Measurements from ENCODE around the gene EXOC6B. TPM values are rescaled to one million over a fixed set of nuclear protein-coding genes. Genes with fewer than 3 reads are reported as not detected.
A peak's percentile ranks its signal among the peaks of the same experiment; 100 is the strongest.

Gene EXOC6B
- total and polyA plus RNA-seq, 11 donors, result 18.4 to 192 (median 143) TPM

DNA sequence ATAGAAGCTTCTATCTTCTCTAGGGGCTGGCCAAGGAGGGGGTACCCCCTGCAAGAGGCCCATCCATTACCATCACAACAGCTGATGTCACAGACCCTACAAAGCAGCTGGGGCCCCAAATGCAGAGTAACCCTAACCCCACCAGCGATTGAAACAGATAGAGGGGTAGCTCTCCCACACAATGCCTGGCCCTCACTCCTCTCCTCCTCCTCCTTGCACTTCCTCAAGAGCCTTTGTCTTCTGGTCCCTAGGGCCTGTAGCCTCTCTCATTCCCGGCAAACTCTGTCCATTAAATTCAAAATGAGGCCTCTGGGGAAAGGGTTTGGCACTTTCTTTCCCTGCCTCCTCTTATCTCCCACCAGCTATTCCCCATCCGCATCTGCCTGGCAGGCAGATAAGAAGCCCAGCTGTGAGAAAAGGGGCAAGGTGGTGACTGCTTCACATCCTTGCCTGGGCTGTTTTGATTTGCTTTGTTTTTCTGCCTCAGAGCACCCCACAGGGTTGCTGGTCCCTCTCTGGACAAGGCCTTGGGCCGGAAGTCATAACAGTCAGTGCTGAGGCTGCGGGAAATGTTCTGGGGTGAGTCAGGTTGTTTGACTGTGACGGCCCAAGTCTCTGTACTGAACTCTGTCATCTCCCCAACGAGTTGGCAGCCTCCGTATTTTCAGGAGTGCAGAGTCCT is 652.1 kb downstream of the EXOC6B start:
- peak in 3 of 4 donors; percentile 24 to 38 (median 38) for ATAC-seq
- peaks cover 0 to 42% (median 21%) of the 10 kb centered on the region in 9 donors for H3K36me3 ChIP-seq
- DNase-seq, result no peak
- H3K27me3 ChIP-seq, result no peaks in the 10 kb centered on the region
- WGBS, 4 donors, result 44 to 58% (median 47%) methylated on average over 8 of the region's 8 CpGs
- TF ChIP-seq POLR2A (IDR thresholded peaks at IDR 0.05), result no peak
- TF ChIP-seq, protein P1, sequence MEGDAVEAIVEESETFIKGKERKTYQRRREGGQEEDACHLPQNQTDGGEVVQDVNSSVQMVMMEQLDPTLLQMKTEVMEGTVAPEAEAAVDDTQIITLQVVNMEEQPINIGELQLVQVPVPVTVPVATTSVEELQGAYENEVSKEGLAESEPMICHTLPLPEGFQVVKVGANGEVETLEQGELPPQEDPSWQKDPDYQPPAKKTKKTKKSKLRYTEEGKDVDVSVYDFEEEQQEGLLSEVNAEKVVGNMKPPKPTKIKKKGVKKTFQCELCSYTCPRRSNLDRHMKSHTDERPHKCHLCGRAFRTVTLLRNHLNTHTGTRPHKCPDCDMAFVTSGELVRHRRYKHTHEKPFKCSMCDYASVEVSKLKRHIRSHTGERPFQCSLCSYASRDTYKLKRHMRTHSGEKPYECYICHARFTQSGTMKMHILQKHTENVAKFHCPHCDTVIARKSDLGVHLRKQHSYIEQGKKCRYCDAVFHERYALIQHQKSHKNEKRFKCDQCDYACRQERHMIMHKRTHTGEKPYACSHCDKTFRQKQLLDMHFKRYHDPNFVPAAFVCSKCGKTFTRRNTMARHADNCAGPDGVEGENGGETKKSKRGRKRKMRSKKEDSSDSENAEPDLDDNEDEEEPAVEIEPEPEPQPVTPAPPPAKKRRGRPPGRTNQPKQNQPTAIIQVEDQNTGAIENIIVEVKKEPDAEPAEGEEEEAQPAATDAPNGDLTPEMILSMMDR (IDR thresholded peaks at IDR 0.05), result no peak
- H3K4me1 ChIP-seq, result peaks cover 0 to 6% (median 0%) of the 10 kb centered on the region in 12 donors
- no peak overlapping the region for H3K27ac ChIP-seq
- intact Hi-C loops (cut with DNase I), result no loop called here
- peaks cover 0 to 3% (median 0%) of the 10 kb centered on the region in 12 donors for H3K9me3 ChIP-seq
- H3K4me3 ChIP-seq, result no peak overlapping the region

DNA sequence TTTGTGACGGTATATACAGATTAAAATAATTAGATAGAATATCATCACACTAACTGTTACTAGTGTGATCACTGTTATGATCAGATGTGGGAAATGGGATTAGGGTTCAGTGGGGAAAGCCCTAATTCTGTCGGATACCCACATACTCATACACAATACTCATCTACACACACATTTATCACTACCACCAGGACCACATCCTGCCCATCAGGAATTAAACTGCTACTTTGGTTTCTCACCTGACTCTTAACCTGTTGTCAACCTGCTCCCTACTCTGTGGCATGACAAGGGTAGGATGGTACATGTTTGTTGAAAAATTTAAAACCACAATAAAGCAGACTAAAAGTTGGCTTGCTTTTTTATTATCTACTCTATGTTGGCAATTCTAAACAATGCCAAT is 653.4 kb downstream of the EXOC6B start:
- intact Hi-C loops (cut with DNase I), result no loop called here
- 94 to 97% (median 95%) methylated on average over 2 of the region's 2 CpGs for WGBS, 4 donors
- Histone ChIP-seq H3K27ac (no peak overlapping the region), H3K4me3 (no peak overlapping the region), H3K27me3 (no peaks in the 10 kb centered on the region), H3K4me1 (peaks cover 0 to 6% (median 0%) of the 10 kb centered on the region in 12 donors), H3K36me3 (peaks cover 0 to 29% (median 8%) of the 10 kb centered on the region in 9 donors), H3K9me3 (peaks cover 0 to 11% (median 0%) of the 10 kb centered on the region in 12 donors)
- DNase-seq, result no peak
- TF ChIP-seq, protein P1 (IDR thresholded peaks at IDR 0.05), result no peak
- no peak for TF ChIP-seq POLR2A (IDR thresholded peaks at IDR 0.05)
- no peak for ATAC-seq

DNA sequence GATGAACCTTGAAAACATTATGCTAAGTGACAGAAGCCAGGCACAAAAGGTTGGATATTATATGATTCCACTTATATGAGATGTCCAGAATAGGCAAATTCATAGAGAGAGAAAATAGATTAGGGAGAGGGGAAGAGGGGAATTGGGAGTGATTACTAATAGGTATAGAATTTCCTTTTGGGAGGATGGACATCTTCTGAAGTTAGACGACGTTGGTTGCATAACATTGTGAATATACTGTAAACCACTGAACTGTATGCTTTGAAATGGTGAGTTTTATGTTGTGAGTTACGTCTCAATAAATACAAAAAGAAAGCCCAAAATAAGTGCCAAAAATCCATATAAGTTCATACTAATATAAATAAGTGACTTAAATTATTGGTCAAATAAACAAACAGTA is 659.6 kb downstream of the EXOC6B start:
- WGBS, 4 donors, result 80 to 87% (median 82%) methylated on average over 3 of the region's 3 CpGs
- H3K36me3 ChIP-seq, result no peaks in the 10 kb centered on the region
- intact Hi-C loops (cut with DNase I), result loop anchor here in 1 of 10 donors (10.0 kb wide), 1 partner anchor 409 kb away; no protein-coding TSS in a partner anchor
- ATAC-seq (no peak), DNase-seq (no peak)
- H3K4me3 ChIP-seq, result no peak overlapping the region
- H3K27ac ChIP-seq, result no peak overlapping the region
- H3K4me1 ChIP-seq, result no peaks in the 10 kb centered on the region
- H3K9me3 ChIP-seq, result peaks cover 0 to 11% (median 0%) of the 10 kb centered on the region in 12 donors
- TF ChIP-seq, protein P1 (IDR thresholded peaks at IDR 0.05), result no peak
- TF ChIP-seq POLR2A (IDR thresholded peaks at IDR 0.05), result no peak
- no peaks in the 10 kb centered on the region for H3K27me3 ChIP-seq

DNA sequence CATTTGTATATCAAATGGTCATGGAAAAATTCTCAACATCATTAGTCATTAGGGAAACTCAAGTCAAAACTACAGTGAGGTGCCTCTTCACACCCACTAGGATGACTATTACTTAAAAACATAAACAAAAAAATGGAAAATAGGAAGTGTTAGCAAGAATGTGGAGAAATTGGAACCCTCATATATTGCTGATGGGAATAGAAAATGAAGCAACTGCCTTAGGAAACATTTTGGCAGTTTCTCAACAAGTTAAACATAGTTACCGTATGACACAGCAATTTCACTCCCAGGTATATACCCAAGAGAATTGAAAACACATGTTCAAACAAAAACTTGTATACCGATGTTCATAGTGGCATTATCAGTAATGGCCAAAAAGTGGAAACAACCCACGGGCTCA is 660.0 kb downstream of the EXOC6B start:
- TF ChIP-seq, protein P1 (IDR thresholded peaks at IDR 0.05), result no peak
- no peak for TF ChIP-seq POLR2A (IDR thresholded peaks at IDR 0.05)
- intact Hi-C loops (cut with DNase I), result loop anchor here in 1 of 10 donors (10.0 kb wide), 1 partner anchor 409 kb away; no protein-coding TSS in a partner anchor
- no peak for ATAC-seq
- H3K9me3 ChIP-seq, result peaks cover 0 to 11% (median 0%) of the 10 kb centered on the region in 12 donors
- 87 to 93% (median 90%) methylated on average over 3 of the region's 3 CpGs for WGBS, 4 donors
- H3K36me3 ChIP-seq, result no peaks in the 10 kb centered on the region
- no peaks in the 10 kb centered on the region for H3K4me1 ChIP-seq
- H3K27me3 ChIP-seq, result no peaks in the 10 kb centered on the region
- no peak overlapping the region for H3K4me3 ChIP-seq
- H3K27ac ChIP-seq, result no peak overlapping the region
- no peak for DNase-seq

Measured in heart left ventricle (tissue), 16 donors.